SU-DHL-6 (cell line): Measurements from ENCODE around the gene ZBED2.

ENCODE experiments used
- H2AFZ ChIP-seq: fragments of 200-600 bp; sonication (generic); 2 replicates; pipeline ENCODE4 v1.6.1; 2014; ENCODE audit warnings: low read depth, mild to moderate bottlenecking, moderate library complexity, mixed read lengths, antibody characterized with exemption, low read length; ENCODE audit not compliant: severe bottlenecking
- H3F3A ChIP-seq: fragments of 200-600 bp; shearing (Covaris generic); 2 replicates; pipeline ENCODE4 v1.6.0; 2016; ENCODE audit warnings: antibody characterized with exemption, mild to moderate bottlenecking; ENCODE audit not compliant: insufficient read depth
- H3K27ac ChIP-seq: fragments of 200-600 bp; sonication (generic); 2 replicates; pipeline ENCODE4 v1.5.1; 2016; ENCODE audit warnings: low read depth, mild to moderate bottlenecking, low read length, moderate library complexity, mixed read lengths
- H3K27me3 ChIP-seq: fragments of 200-600 bp; sonication (generic), shearing (Covaris generic); 2 replicates; pipeline ENCODE4 v1.6.0; 2014; ENCODE audit warnings: mild to moderate bottlenecking, low read length
- H3K36me3 ChIP-seq: fragments of 200-600 bp; sonication (generic); 2 replicates; pipeline ENCODE4 v1.6.1; 2014; ENCODE audit warnings: mild to moderate bottlenecking, low read length, mixed read lengths
- H3K4me2 ChIP-seq: fragments of 300-600, 200-600 bp; shearing (Covaris generic), sonication (generic); 2 replicates; pipeline ENCODE4 v1.6.0; 2014; ENCODE audit warnings: low read length, low read depth, mild to moderate bottlenecking; ENCODE audit not compliant: poor library complexity, severe bottlenecking
- H3K4me3 ChIP-seq: fragments of 200-600 bp; sonication (generic); 2 replicates; pipeline ENCODE4 v1.5.1; 2014; ENCODE audit warnings: antibody characterized with exemption, low read length, mild to moderate bottlenecking, mixed read lengths; ENCODE audit not compliant: insufficient read depth, poor library complexity, severe bottlenecking
- H3K79me2 ChIP-seq: fragments of 200-600 bp; sonication (generic); 2 replicates; pipeline ENCODE4 v1.6.1; 2014; ENCODE audit warnings: mild to moderate bottlenecking, low read length, moderate library complexity; ENCODE audit not compliant: insufficient read depth
- H3K9ac ChIP-seq: fragments of 200-600 bp; sonication (generic); 2 replicates; pipeline ENCODE4 v1.7.0; 2014; ENCODE audit warnings: mild to moderate bottlenecking, low read length
- H3K9me2 ChIP-seq: fragments of 200-600 bp; sonication (generic); replicated peaks from 2 replicates; pipeline ENCODE4 v1.6.1; 2014; ENCODE audit warnings: low read length; ENCODE audit not compliant: insufficient read depth
- H3K9me3 ChIP-seq: fragments of 200-600 bp; sonication (generic); 2 replicates; pipeline ENCODE4 v1.6.1; 2014; ENCODE audit warnings: low read length, mixed read lengths; ENCODE audit not compliant: insufficient read depth
- H4K20me1 ChIP-seq: fragments of 200-600 bp; sonication (generic); 2 replicates; pipeline ENCODE4 v1.6.1; 2014; ENCODE audit warnings: low read depth, mild to moderate bottlenecking, antibody characterized with exemption, low read length, moderate library complexity, mixed read lengths
- EZH2phosphoT487 ChIP-seq: fragments of 200-600 bp; sonication (generic), shearing (Covaris generic); conservative IDR thresholded peaks from 2 replicates; pipeline ENCODE4 v1.6.1; 2018; ENCODE audit warnings: mild to moderate bottlenecking, antibody characterized with exemption, low read length, moderate library complexity, mixed read lengths
- TF ChIP-seq, protein P1 (sequence below): fragments of 200-600 bp; sonication (generic); IDR thresholded peaks from one replicate; pipeline ENCODE4 v1.5.1; 2017; ENCODE audit warnings: antibody characterized with exemption, mild to moderate bottlenecking, low read length, moderate library complexity; ENCODE audit not compliant: insufficient read depth, poor library complexity, severe bottlenecking

Gene ZBED2

DNA sequence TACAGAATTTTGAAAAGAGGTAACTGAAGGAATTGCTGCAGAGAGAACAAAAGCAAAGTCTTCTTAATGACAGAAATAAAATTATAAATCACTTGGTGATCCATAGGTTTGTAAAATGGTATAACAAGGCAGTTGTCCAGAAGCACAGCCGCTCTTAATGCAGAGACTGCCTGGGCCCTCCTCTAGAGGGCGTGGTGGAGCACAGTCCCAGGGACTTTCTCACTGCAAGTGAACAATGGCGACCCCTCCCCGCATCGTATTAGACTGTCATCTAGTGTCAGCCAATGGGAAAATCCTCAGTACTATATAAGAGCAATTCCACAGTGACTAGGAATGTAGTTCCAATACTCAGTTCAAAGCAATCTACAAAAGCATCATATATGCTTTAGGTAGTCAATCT, 26.4 kb upstream of the ZBED2 start:
- Histone ChIP-seq H3K9me3 (no peaks in the 10 kb centered on the region), H3K27ac (no peak overlapping the region), H3K36me3 (no peaks in the 10 kb centered on the region), H4K20me1 (no peaks in the 10 kb centered on the region), H3K79me2 (no peaks in the 10 kb centered on the region), H3K4me3 (no peak overlapping the region), H3K4me2 (no peak overlapping the region), H3K27me3 (no peaks in the 10 kb centered on the region; the same call in 1 of the 2 replicates), H3K9me2 (no peaks in the 10 kb centered on the region), H2AFZ (no peak overlapping the region), H3K9ac (no peak overlapping the region), H3F3A (no peaks in the 10 kb centered on the region)
- no peak for TF ChIP-seq EZH2phosphoT487
- TF ChIP-seq, protein P1, sequence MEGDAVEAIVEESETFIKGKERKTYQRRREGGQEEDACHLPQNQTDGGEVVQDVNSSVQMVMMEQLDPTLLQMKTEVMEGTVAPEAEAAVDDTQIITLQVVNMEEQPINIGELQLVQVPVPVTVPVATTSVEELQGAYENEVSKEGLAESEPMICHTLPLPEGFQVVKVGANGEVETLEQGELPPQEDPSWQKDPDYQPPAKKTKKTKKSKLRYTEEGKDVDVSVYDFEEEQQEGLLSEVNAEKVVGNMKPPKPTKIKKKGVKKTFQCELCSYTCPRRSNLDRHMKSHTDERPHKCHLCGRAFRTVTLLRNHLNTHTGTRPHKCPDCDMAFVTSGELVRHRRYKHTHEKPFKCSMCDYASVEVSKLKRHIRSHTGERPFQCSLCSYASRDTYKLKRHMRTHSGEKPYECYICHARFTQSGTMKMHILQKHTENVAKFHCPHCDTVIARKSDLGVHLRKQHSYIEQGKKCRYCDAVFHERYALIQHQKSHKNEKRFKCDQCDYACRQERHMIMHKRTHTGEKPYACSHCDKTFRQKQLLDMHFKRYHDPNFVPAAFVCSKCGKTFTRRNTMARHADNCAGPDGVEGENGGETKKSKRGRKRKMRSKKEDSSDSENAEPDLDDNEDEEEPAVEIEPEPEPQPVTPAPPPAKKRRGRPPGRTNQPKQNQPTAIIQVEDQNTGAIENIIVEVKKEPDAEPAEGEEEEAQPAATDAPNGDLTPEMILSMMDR = peak; percentile 17

DNA sequence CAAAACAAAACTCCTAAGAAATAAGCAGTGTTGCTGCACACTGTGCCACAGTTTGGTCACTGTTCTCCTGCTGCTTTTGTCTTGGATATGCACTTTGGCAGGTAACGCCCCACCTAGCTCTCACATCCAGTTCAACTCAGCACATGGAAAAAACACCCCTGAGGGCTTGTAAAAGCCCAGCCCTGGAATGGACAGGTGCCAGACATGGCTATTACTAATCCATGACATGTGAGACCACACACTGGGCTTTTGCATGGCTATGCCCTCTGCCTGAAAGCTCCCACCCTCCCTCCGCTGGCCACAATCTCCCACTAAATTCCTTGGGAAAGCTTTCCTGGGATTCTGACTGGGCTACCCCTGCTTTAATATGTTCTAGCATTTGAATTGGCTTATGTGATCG, 24.7 kb upstream of the ZBED2 start:
- Histone ChIP-seq H3K79me2 (no peaks in the 10 kb centered on the region), H3K4me2 (no peak overlapping the region), H3K27me3 (no peaks in the 10 kb centered on the region; the same call in 1 of the 2 replicates), H4K20me1 (no peaks in the 10 kb centered on the region), H3K36me3 (no peaks in the 10 kb centered on the region), H2AFZ (no peak overlapping the region), H3K27ac (no peak overlapping the region), H3K9me2 (no peaks in the 10 kb centered on the region), H3F3A (no peaks in the 10 kb centered on the region), H3K9me3 (no peaks in the 10 kb centered on the region), H3K9ac (no peak overlapping the region), H3K4me3 (no peak overlapping the region)
- TF ChIP-seq, protein P1 = no peak
- no peak for TF ChIP-seq EZH2phosphoT487

DNA sequence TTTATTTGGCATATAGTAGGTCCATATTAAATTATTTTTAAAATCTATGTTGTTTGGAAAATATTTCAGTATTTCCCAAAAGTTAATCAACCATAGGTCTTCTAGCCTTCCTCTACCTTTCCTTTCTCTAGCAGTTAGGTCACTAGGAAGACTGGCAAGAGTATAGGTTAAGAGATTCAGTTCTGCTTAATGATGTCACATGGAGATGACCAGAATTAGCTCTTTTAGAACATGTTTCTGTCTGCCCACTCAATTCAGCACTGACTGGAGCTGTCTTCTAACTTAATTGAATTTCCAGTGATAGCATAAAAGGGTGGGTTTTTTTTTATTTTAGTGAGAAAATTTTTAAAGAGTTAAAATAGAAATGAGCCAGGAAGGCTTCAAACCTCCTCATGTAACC, 23.8 kb upstream of the ZBED2 start:
- Histone ChIP-seq H3K4me2 (no peak overlapping the region), H3K27me3 (no peaks in the 10 kb centered on the region; the same call in 1 of the 2 replicates), H3K9me2 (no peaks in the 10 kb centered on the region), H3K79me2 (no peaks in the 10 kb centered on the region), H3K9me3 (no peaks in the 10 kb centered on the region), H3F3A (no peaks in the 10 kb centered on the region), H3K36me3 (no peaks in the 10 kb centered on the region), H2AFZ (no peak overlapping the region), H3K27ac (no peak overlapping the region), H3K9ac (no peak overlapping the region), H4K20me1 (no peaks in the 10 kb centered on the region), H3K4me3 (no peak overlapping the region)
- no peak for TF ChIP-seq EZH2phosphoT487
- TF ChIP-seq, protein P1 = no peak
